GM12878 (cell line): ENCODE data around the gene ETDB. TPM values are rescaled to one million over a fixed set of nuclear protein-coding genes. Genes with fewer than 3 reads are reported as not detected.

Source experiments
- CBX3 ChIP-seq: fragments of 200-600 bp; sonication (generic); IDR thresholded peaks from 2 replicates; pipeline ENCODE4 v1.6.1; 2016; ENCODE audit warnings: low read depth, borderline replicate concordance
- CBX5 ChIP-seq: sonication (generic); IDR thresholded peaks from 2 replicates; pipeline ENCODE4 v1.6.1; 2016; ENCODE audit warnings: low read depth, moderate library complexity, mild to moderate bottlenecking, inconsistent platforms
- EED ChIP-seq: sonication (generic); IDR thresholded peaks from 2 replicates; pipeline ENCODE4 v1.6.1; 2016; ENCODE audit warnings: antibody characterized with exemption, low read depth
- ESRRA ChIP-seq: IDR thresholded peaks from 2 replicates; pipeline ENCODE4 v1.6.1; 2012; ENCODE audit warnings: mild to moderate bottlenecking, low read length, improper control_type of control experiment
- IKZF1 ChIP-seq: fragments of 450-650 bp; conservative IDR thresholded peaks from 2 replicates; pipeline ENCODE4 v1.6.1; 2017; ENCODE audit warnings: antibody characterized with exemption, mild to moderate bottlenecking
- IRF4 ChIP-seq: IDR thresholded peaks from 2 replicates; pipeline ENCODE4 v1.6.1; 2011; ENCODE audit warnings: low read depth, low read length
- JUNB ChIP-seq: IDR thresholded peaks from 2 replicates; pipeline ENCODE4 v1.6.1; 2016; ENCODE audit warnings: antibody characterized with exemption, mild to moderate bottlenecking
- MEF2B ChIP-seq: fragments of 450-650 bp; IDR thresholded peaks from 2 replicates; pipeline ENCODE4 v1.6.1; 2018; ENCODE audit warnings: mild to moderate bottlenecking, moderate library complexity; ENCODE audit not compliant: partially characterized antibody, poor library complexity, severe bottlenecking
- NFYA ChIP-seq: IDR thresholded peaks from 2 replicates; pipeline ENCODE4 v1.6.1; 2011; ENCODE audit warnings: low read depth, mild to moderate bottlenecking, low read length, improper control_type of control experiment, borderline replicate concordance
- NR2F1 ChIP-seq: fragments of 450-650 bp; conservative IDR thresholded peaks from 2 replicates; pipeline ENCODE4 v1.6.1; 2017; ENCODE audit warnings: mild to moderate bottlenecking
- POLR2A ChIP-seq: IDR thresholded peaks from 2 replicates; pipeline ENCODE4 v1.6.1; 2011; ENCODE audit warnings: low read depth, mild to moderate bottlenecking, low read length
- POLR2AphosphoS5 ChIP-seq: IDR thresholded peaks from 2 replicates; pipeline ENCODE4 v1.6.1; 2011; ENCODE audit warnings: mild to moderate bottlenecking, low read length, inconsistent platforms
- POU2F2 ChIP-seq: IDR thresholded peaks from 3 replicates; pipeline ENCODE4 v1.6.1; 2011; ENCODE audit warnings: low read depth, mild to moderate bottlenecking, low read length, borderline replicate concordance
- RBBP5 ChIP-seq: fragments of 200-600 bp; sonication (generic); conservative IDR thresholded peaks from 2 replicates; pipeline ENCODE4 v1.6.1; 2016
- STAT1 ChIP-seq: fragments of 450-650 bp; conservative IDR thresholded peaks from 2 replicates; pipeline ENCODE4 v1.6.1; 2014; ENCODE audit warnings: antibody characterized with exemption, mild to moderate bottlenecking
- TAF1 ChIP-seq: IDR thresholded peaks from 2 replicates; pipeline ENCODE4 v1.6.1; 2011; ENCODE audit warnings: mild to moderate bottlenecking, low read depth, low read length, borderline replicate concordance
- TBL1XR1 ChIP-seq: IDR thresholded peaks from 2 replicates; pipeline ENCODE4 v1.6.1; 2012; ENCODE audit warnings: low read depth, low read length, improper control_type of control experiment
- TCF7 ChIP-seq: IDR thresholded peaks from 2 replicates; pipeline ENCODE4 v1.6.1; 2014; ENCODE audit warnings: antibody characterized with exemption, borderline replicate concordance
- YBX1 ChIP-seq: fragments of 450-650 bp; IDR thresholded peaks from 2 replicates; pipeline ENCODE4 v1.6.1; 2016; ENCODE audit warnings: antibody characterized with exemption
- polyA plus RNA-seq, 11 experiments: library from polyadenylated mRNA; depleted of rRNA in 4 of 11; unstranded in 6 of 11; stranded (reverse) in 5 of 11; fragments of >200 nt; fragmentation: Nextera tagmentation in 4 of 11; fragmentation: Illumina TruSeq in 1 of 11; extraction: Ambion mirVana in 4 of 11; extraction: Trizol in 1 of 11; gene quantifications; 1 replicate in 1 of 11; 2 replicates in 10 of 11; pipeline versions ENCODE4 v1.2.1 to v1.2.3, GENCODE V29; 2011 to 2016; ENCODE audit warnings: inconsistent platforms in 2 of 11, missing spikeins in 2 of 11, low read depth in 1 of 11
- total RNA-seq, 4 experiments: library from RNA; depleted of rRNA in 3 of 4; stranded (reverse); fragments of >200 nt in 3 of 4; fragmentation: Illumina TruSeq in 1 of 4; extraction: Trizol in 1 of 4; gene quantifications; 2 replicates each; pipeline versions ENCODE4 v1.2.1 to v1.2.3, GENCODE V29; 2013 to 2021
- TF ChIP-seq, protein P1 (sequence below): fragments of 150-350 bp; IDR thresholded peaks from 2 replicates; pipeline ENCODE4 v1.6.1; 2016; ENCODE audit warnings: low read depth, low read length
- TF ChIP-seq, protein P2 (sequence below): fragments of 450-650 bp; IDR thresholded peaks from 2 replicates; pipeline ENCODE4 v1.6.1; 2016; ENCODE audit warnings: mild to moderate bottlenecking
- TF ChIP-seq, protein P3 (sequence below): IDR thresholded peaks from 2 replicates; pipeline ENCODE4 v1.6.1; 2011; ENCODE audit warnings: borderline replicate concordance, low read depth, mild to moderate bottlenecking, moderate library complexity, mixed read lengths, low read length; ENCODE audit not compliant: insufficient read depth; ENCODE audit errors: extremely low read length
- TF ChIP-seq, protein P4 (sequence below): fragments of 450-650 bp; IDR thresholded peaks from 2 replicates; pipeline ENCODE4 v1.6.1; 2017; ENCODE audit warnings: mild to moderate bottlenecking, moderate library complexity

ETDB gene
- total and polyA plus RNA-seq, 10 of the 15 experiments (the other 5 are each of a cell fraction or from before 2014, with no cell fraction given): not detected

DNA sequence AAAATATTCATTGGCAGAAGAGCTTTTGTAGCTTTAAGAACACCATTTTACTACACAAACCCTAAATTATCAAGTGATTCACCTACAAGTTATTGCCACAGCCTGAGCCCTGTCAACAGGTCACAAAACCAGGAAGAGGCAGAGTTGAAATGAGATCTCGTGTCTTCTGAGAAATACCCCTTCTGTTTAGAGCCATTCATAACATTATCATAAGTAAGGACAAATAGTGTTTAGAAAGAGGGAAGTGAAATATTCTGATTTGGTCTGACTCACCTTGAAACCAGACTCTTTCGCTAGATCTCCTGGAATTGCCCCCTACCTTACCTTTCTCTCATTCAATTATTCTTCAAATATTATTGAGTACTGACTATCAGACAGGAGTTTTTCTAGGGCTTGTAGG is 5.9 kb downstream of the ETDB start (continued):
- TF ChIP-seq ESRRA: no peak
- peak; percentile 78; the same call in 1 of the 3 replicates for TF ChIP-seq POU2F2
- 0 out of 2 replicates have a peak, but pooled peaks have one; percentile 13 for TF ChIP-seq NR2F1
- TF ChIP-seq IKZF1: peak; percentile 49; the same call in 1 of the 2 replicates
- TF ChIP-seq TBL1XR1: peak; percentile 26; the same call in 1 of the 2 replicates
- TF ChIP-seq POLR2AphosphoS5: no peak
- no peak for TF ChIP-seq TAF1
- TF ChIP-seq CBX3: no peak
- TF ChIP-seq, protein P1, sequence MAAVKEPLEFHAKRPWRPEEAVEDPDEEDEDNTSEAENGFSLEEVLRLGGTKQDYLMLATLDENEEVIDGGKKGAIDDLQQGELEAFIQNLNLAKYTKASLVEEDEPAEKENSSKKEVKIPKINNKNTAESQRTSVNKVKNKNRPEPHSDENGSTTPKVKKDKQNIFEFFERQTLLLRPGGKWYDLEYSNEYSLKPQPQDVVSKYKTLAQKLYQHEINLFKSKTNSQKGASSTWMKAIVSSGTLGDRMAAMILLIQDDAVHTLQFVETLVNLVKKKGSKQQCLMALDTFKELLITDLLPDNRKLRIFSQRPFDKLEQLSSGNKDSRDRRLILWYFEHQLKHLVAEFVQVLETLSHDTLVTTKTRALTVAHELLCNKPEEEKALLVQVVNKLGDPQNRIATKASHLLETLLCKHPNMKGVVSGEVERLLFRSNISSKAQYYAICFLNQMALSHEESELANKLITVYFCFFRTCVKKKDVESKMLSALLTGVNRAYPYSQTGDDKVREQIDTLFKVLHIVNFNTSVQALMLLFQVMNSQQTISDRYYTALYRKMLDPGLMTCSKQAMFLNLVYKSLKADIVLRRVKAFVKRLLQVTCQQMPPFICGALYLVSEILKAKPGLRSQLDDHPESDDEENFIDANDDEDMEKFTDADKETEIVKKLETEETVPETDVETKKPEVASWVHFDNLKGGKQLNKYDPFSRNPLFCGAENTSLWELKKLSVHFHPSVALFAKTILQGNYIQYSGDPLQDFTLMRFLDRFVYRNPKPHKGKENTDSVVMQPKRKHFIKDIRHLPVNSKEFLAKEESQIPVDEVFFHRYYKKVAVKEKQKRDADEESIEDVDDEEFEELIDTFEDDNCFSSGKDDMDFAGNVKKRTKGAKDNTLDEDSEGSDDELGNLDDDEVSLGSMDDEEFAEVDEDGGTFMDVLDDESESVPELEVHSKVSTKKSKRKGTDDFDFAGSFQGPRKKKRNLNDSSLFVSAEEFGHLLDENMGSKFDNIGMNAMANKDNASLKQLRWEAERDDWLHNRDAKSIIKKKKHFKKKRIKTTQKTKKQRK: no peak
- no peak for TF ChIP-seq MEF2B
- TF ChIP-seq, protein P2, sequence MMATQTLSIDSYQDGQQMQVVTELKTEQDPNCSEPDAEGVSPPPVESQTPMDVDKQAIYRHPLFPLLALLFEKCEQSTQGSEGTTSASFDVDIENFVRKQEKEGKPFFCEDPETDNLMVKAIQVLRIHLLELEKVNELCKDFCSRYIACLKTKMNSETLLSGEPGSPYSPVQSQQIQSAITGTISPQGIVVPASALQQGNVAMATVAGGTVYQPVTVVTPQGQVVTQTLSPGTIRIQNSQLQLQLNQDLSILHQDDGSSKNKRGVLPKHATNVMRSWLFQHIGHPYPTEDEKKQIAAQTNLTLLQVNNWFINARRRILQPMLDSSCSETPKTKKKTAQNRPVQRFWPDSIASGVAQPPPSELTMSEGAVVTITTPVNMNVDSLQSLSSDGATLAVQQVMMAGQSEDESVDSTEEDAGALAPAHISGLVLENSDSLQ: peak; percentile 48; the same call in 1 of the 2 replicates
- 0 out of 2 replicates have a peak, but pooled peaks have one; percentile 52 for TF ChIP-seq IRF4
- TF ChIP-seq, protein P3, sequence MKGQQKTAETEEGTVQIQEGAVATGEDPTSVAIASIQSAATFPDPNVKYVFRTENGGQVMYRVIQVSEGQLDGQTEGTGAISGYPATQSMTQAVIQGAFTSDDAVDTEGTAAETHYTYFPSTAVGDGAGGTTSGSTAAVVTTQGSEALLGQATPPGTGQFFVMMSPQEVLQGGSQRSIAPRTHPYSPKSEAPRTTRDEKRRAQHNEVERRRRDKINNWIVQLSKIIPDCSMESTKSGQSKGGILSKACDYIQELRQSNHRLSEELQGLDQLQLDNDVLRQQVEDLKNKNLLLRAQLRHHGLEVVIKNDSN: no peak
- no peak for TF ChIP-seq YBX1
- TF ChIP-seq CBX5: no peak
- TF ChIP-seq, protein P4, sequence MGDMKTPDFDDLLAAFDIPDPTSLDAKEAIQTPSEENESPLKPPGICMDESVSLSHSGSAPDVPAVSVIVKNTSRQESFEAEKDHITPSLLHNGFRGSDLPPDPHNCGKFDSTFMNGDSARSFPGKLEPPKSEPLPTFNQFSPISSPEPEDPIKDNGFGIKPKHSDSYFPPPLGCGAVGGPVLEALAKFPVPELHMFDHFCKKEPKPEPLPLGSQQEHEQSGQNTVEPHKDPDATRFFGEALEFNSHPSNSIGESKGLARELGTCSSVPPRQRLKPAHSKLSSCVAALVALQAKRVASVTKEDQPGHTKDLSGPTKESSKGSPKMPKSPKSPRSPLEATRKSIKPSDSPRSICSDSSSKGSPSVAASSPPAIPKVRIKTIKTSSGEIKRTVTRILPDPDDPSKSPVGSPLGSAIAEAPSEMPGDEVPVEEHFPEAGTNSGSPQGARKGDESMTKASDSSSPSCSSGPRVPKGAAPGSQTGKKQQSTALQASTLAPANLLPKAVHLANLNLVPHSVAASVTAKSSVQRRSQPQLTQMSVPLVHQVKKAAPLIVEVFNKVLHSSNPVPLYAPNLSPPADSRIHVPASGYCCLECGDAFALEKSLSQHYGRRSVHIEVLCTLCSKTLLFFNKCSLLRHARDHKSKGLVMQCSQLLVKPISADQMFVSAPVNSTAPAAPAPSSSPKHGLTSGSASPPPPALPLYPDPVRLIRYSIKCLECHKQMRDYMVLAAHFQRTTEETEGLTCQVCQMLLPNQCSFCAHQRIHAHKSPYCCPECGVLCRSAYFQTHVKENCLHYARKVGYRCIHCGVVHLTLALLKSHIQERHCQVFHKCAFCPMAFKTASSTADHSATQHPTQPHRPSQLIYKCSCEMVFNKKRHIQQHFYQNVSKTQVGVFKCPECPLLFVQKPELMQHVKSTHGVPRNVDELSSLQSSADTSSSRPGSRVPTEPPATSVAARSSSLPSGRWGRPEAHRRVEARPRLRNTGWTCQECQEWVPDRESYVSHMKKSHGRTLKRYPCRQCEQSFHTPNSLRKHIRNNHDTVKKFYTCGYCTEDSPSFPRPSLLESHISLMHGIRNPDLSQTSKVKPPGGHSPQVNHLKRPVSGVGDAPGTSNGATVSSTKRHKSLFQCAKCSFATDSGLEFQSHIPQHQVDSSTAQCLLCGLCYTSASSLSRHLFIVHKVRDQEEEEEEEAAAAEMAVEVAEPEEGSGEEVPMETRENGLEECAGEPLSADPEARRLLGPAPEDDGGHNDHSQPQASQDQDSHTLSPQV: no peak
- TF ChIP-seq POLR2A: no peak
- TF ChIP-seq NFYA: no peak
- TF ChIP-seq TCF7: no peak
- TF ChIP-seq EED: no peak
- no peak for TF ChIP-seq RBBP5
- TF ChIP-seq STAT1: no peak
- peak; percentile 74 for TF ChIP-seq JUNB
